ENCODE results near the gene HTR3A. TPM values are rescaled to one million over a fixed set of nuclear protein-coding genes. Genes with fewer than 3 reads are reported as not detected.

The HTR3A gene
- total RNA-seq, 1 donor from 2014 or later: not detected

DNA sequence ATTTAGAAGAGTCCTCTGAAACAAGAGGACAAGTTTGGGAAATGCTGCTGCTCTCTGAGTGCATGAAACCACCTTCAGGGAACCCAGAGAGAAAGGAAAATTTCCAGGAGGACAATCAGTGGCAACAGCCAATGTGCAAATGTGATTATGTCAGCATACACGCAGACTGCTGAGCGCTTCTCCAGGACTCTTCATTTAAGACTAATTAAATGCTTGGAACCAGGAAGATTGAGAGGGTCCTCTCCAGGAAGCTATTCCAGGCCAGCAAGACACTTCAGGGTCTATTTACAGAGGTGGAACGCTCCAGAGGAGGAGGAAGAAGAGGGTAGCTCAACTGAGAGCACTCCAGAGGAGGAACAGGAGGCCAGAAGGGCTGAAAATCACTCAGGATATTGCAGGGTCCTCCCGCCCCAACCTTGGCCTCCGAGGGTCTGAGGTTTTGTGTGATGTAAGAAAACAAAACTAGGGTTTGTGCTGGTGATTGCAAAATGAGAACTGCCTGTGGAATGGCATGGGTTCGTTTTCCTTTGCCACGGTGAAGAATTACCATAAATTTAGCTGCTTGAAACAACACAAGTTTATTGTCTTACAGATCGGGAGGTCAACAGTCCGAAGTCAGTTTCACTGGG, 14.1 kb upstream of the HTR3A start:
- H3K36me3 Mint-ChIP-seq: no peaks in the 10 kb centered on the region
- H3K4me3 Mint-ChIP-seq: no peak overlapping the region
- peaks cover 73% of the 10 kb centered on the region for H3K27me3 Mint-ChIP-seq (ENCODE audit: low read depth)
- TF ChIP-seq CTCF (IDR thresholded peaks at IDR 0.05; ENCODE audit: unreplicated experiment): no peak
- H3K4me1 Mint-ChIP-seq: no peaks in the 10 kb centered on the region
- DNase-seq (ENCODE audit: low spot score in 2 of 2, unreplicated experiment in 2 of 2): no peak
- no peak overlapping the region for H3K27ac Mint-ChIP-seq
- H3K9me3 Mint-ChIP-seq: no peaks in the 10 kb centered on the region

- no peak for TF ChIP-seq CTCF (IDR thresholded peaks at IDR 0.05; ENCODE audit: unreplicated experiment)
- Mint-ChIP-seq H3K4me3 (no peak overlapping the region), H3K27me3 (ENCODE audit: low read depth) (peaks cover 70% of the 10 kb centered on the region), H3K4me1 (no peaks in the 10 kb centered on the region), H3K36me3 (no peaks in the 10 kb centered on the region), H3K9me3 (no peaks in the 10 kb centered on the region), H3K27ac (no peak overlapping the region)
- DNase-seq (ENCODE audit: low spot score in 2 of 2, unreplicated experiment in 2 of 2): no peak
Observed at GRCh38 chr11:113967361-113967760, 7.5 kb upstream of the HTR3A start.

- Mint-ChIP-seq H3K27ac (no peak overlapping the region), H3K4me3 (no peak overlapping the region), H3K36me3 (no peaks in the 10 kb centered on the region), H3K9me3 (no peaks in the 10 kb centered on the region), H3K27me3 (ENCODE audit: low read depth) (peaks cover 67% of the 10 kb centered on the region), H3K4me1 (peaks cover 10% of the 10 kb centered on the region)
- no peak for DNase-seq (ENCODE audit: low spot score in 2 of 2, unreplicated experiment in 2 of 2)
- no peak for TF ChIP-seq CTCF (IDR thresholded peaks at IDR 0.05; ENCODE audit: unreplicated experiment)
Observed at GRCh38 chr11:113971506-113972195, 3.3 kb upstream of the HTR3A start.

DNA sequence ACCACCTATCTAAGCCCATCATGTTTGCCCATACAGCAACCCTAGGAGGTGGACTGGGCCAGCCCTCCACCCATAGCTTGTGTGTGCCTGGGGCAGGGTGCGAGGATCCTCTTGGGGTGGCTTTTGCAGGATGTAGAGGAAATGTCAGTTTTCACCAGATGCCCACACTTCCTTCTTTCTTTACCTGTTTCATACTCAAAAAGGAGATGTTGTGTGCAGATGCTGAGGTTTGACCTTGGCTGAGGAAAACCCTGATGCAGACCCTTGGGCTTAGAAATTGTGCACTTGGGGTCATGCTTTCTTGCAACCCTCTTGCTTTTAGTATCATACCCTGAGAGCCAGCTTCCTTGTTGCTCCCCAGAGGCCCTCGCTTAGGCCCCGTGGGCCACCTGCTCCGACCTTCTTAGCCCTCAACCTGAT, 2.2 kb downstream of the HTR3A start:
- Mint-ChIP-seq H3K27ac (no peak overlapping the region), H3K9me3 (no peaks in the 10 kb centered on the region), H3K27me3 (ENCODE audit: low read depth) (peaks cover 82% of the 10 kb centered on the region), H3K4me3 (no peak overlapping the region), H3K36me3 (no peaks in the 10 kb centered on the region), H3K4me1 (peaks cover 10% of the 10 kb centered on the region)
- DNase-seq (ENCODE audit: low spot score in 2 of 2, unreplicated experiment in 2 of 2): no peak
- no peak for TF ChIP-seq CTCF (IDR thresholded peaks at IDR 0.05; ENCODE audit: unreplicated experiment)

GRCh38 chr11:113977701-113978100, 2.8 kb downstream of the HTR3A start:
- TF ChIP-seq CTCF (IDR thresholded peaks at IDR 0.05; ENCODE audit: unreplicated experiment): no peak
- Mint-ChIP-seq H3K27me3 (ENCODE audit: low read depth) (peaks cover 82% of the 10 kb centered on the region), H3K4me3 (no peak overlapping the region), H3K9me3 (no peaks in the 10 kb centered on the region), H3K4me1 (peaks cover 10% of the 10 kb centered on the region), H3K36me3 (no peaks in the 10 kb centered on the region), H3K27ac (no peak overlapping the region)
- no peak for DNase-seq (ENCODE audit: low spot score in 2 of 2, unreplicated experiment in 2 of 2)

All from mesothelial cell of epicardium (in vitro differentiated cells).